Brain microvascular endothelial cell (primary cell): ENCODE measurements around the gene RAB13.

Experiments
- DNase-seq: peaks from one replicate; pipeline ENCODE4 v3.0.0-alpha.2; 2020
- H3K27ac ChIP-seq: fragments of 250-450 bp; sonication (Bioruptor Pico); 2 replicates; pipeline ENCODE4 v1.5.1; 2020; ENCODE audit warnings: mild to moderate bottlenecking, moderate library complexity
- H3K27me3 ChIP-seq: fragments of 250-450 bp; sonication (Bioruptor Pico); replicated peaks from 2 replicates; pipeline ENCODE4 v1.5.1; 2020; ENCODE audit warnings: mild to moderate bottlenecking
- H3K36me3 ChIP-seq: fragments of 250-450 bp; sonication (Bioruptor Pico); replicated peaks from 2 replicates; pipeline ENCODE4 v1.5.1; 2020; ENCODE audit warnings: mild to moderate bottlenecking
- H3K4me3 ChIP-seq: 2 replicates; pipeline ENCODE4 v1.5.1; 2011; ENCODE audit warnings: low read depth, mild to moderate bottlenecking, control low read depth, low read length, moderate library complexity
- CTCF ChIP-seq: IDR thresholded peaks from 2 replicates; pipeline ENCODE4 v1.5.1; 2011; ENCODE audit warnings: low read depth, mild to moderate bottlenecking, moderate library complexity, low read length, control low read depth, inconsistent platforms; ENCODE audit errors: missing control alignments
- in situ Hi-C: cut with HindIII; loops from 2 replicates; pipeline ENCODE4 v1.10.0; 2017; ENCODE audit warnings: low sequenced_read_pairs, low pct_ligation_motif_present

The RAB13 gene

DNA sequence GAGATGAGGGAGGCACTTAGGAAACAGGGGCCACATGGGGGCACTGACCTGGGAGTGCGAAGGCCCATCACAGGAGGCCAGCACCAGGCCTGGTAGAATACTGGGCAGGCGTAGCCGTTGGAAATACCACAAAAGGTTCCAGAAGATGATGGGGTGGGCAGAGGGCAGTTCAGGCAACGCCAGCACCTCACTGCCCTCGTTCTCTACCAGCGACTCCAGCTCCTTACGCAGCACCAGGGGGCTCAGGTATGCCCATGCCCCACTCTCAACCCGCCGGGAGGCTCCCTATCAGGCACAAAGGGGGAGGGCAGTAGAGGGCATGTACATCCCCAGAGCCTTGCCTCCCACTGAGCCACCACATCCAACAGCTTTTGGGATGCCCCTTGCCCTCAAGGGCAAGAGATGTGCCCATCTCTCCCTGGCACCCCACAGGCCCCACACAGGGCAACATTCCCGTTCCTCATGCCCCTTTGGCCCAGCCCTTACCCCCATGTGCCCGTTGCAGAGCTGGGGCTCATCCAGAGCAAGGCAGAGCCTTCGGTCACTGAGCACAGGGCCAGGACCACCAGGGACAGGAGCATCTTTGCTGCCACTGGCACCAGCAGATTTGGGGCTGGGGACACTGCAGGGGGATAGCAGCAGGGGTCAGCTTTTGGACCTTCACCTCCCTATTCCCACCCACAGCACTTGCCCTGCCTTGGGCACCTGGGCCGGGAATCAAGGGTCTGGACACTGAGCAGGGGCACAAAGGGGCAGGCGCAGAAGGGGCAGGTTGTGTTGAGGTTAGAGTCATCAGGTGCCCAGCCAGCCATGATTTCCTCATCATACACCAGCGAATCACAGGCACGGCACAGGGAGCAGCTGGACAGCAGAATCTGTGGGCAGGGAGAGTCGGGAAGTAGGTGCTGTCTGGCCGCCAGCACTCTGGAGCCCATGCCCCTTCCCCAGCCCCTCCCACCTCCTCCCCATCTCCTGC lies 53.7 kb downstream of the RAB13 start:
- in situ Hi-C loops = no loop called here
- DNase-seq = no peak
- Histone ChIP-seq H3K36me3 (peaks cover 47% of the 10 kb centered on the region), H3K27ac (no peak overlapping the region), H3K27me3 (no peaks in the 10 kb centered on the region), H3K4me3 (no peak overlapping the region)
- TF ChIP-seq CTCF = no peak
